Measurements from ENCODE around the gene AKTIP.
"Not testable (repeated sequence)": the region's sequence is repeated elsewhere in the genome, so short reads cannot be mapped to it uniquely, and the experiment has no call there.

Gene AKTIP

GRCh38 chr16:53512795-53513194 lies 9.8 kb upstream of the AKTIP start:
- DNase-seq, result not testable (repeated sequence)

- no peak for DNase-seq
These were observed 8.6 kb upstream of the AKTIP start for GRCh38 chr16:53511403-53512280.

DNA sequence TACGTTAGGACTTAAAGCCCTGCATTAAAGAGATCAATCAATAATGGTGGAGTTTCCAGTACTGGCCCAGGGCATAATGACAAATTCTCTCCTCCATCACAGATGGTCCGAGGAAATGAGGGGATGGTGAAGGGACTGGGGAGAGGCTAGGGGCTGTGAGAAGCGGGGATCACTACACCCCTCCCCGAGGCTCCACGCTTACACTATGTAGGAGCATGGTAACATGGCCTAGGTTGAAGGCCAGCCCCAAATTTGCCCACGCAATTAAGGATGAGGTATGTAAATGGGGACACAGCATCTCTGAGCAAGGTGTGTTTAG lies 8.0 kb upstream of the AKTIP start:
- no peak for DNase-seq

DNA sequence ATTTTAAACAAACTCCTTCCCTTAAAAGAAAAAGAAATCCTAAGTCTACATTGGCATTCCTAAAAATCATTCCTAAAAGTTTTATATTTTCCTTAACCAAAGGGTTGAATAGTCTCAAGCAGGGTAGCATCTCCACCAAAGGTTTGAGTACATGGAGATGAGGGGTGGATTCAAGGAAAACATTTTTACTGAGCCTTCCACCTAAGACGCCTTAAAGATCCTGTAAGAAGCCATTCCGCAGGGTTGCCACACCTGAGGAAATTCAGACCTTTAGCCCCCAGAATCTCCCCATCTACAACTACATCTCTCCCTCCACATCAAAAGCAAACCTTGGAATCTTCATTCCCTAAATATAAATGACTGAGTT lies 7.7 kb upstream of the AKTIP start:
- DNase-seq, result no peak

GRCh38 chr16:53509906-53510703 lies 7.1 kb upstream of the AKTIP start:
- DNase-seq, result no peak

- DNase-seq, result no peak
These were observed 4.6 kb upstream of the AKTIP start for GRCh38 chr16:53507464-53508179.

GRCh38 chr16:53506254-53506653 lies 3.2 kb upstream of the AKTIP start:
- DNase-seq, result no peak

GRCh38 chr16:53504665-53505064 lies 1.7 kb upstream of the AKTIP start:
- no peak for DNase-seq

GRCh38 chr16:53503991-53504663 lies 1.1 kb upstream of the AKTIP start:
- DNase-seq, result no peak

GRCh38 chr16:53503270-53503923 lies 388 bp upstream of the AKTIP start:
- peak; percentile 90 for DNase-seq

DNA sequence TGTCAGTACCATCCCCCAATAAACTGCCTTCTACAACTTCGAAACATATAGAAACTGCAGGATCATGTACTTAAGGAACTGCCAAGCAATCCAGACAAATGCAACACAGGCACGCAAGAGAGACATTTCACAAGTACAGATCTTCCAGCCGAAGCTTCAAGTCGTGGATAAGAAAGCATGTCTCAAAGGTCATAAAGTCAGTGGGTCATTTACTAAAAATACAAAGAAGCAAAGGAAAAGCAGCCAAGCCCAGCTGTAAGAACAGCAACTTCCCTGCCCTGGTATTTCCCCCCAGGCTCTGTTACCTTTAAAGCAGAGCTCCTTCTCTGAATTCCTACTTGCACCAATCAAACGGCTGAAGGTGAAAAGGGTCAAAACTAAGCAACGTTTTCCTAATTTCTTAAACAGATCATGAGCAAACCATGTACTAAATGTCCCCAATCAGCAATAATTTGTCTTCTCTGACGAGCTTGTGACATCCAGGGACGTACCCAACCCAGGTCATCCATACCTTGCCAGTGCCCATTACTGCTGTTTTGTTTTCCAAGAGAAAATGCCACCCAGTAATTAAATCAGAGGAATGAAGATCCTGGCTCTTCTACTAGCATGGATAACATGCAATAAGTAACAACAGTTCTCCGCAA lies 1.7 kb downstream of the AKTIP start:
- no peak for DNase-seq

DNA sequence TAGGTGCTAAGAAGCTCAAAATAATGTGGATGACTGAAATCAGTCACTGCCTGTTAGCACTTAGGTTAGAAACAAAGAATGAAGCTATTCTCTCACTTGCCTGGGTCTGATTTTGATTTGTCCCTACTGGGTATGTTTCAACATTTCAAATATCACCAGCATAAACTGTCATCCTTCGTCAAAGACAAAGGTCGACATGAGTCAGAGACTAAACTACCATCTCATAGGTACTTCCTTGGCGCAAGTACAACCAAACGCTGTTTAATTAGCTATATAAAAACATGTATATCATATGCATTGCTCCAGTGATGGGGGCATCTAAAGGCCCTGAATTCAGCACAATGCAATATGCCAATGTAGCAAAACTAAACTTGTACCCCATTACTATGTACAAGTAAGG lies 4.0 kb downstream of the AKTIP start:
- DNase-seq, result no peak

- no peak for DNase-seq
These were observed 7.7 kb downstream of the AKTIP start for GRCh38 chr16:53495325-53495724.

- no peak for DNase-seq
These were observed 8.4 kb downstream of the AKTIP start for GRCh38 chr16:53494636-53495035.

DNA sequence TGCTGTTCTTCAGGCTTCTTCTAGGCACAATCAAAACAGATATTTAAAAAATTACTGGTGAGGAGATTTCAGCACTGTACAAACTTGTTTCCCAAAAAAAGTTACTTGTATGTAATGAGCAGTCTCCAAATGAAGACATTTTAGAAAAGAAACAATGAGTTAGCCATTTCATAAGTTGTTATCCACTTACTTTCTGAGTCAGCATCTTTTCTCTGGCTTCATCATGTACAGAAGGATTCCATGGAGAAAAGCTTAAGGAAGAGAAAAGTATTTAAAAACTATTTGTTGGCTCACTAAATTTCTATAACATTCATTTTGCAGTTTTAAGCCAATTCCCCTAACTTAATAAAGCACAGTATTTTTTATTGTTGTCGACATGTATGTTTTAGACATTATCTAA lies 10.5 kb downstream of the AKTIP start:
- no peak for DNase-seq

DNA sequence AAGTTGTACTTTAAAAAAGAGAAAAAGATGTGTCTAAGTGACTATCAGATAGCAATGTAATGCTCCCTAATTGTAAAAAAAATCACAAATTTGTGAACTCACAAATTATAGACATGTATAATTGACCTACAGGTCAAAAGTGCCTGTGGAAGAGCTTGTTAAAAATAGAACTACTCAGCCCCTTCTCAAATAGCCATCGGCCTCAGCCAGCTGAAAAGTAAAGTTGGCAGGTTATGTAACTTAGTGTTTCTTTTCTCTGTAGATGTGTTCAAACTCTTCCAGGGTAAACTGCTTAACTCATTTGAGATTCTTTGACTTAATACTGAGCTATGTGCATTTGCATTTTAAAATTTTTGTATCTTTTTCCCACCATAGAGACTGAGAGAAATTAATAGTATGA lies 13.3 kb downstream of the AKTIP start:
- DNase-seq, result no peak

- no peak for DNase-seq
These were observed 16.8 kb downstream of the AKTIP start for GRCh38 chr16:53486230-53486629.

GRCh38 chr16:53484542-53484941 lies 18.5 kb downstream of the AKTIP start:
- no peak for DNase-seq

DNA sequence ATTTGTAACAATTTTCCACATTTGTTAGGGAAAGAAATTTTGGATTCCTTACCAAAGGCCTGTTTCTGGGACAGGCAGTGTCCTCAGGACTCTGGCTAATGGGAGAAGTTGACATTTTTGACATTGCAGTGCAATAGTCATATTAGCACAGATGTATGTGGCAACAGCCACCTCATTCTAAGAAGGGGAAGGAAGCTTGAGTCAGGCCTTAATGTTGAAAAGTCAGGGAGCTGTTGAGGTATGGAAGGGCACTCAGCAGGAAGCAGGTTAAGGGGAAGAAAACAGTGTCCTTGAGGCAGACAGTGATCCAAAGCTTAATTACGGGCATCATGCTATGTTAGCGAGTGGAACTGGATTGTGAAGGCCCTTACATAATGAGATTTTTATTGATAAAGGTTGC lies 20.9 kb downstream of the AKTIP start:
- DNase-seq, result no peak

GRCh38 chr16:53480394-53480793 lies 22.6 kb downstream of the AKTIP start:
- no peak for DNase-seq

GRCh38 chr16:53478965-53479364 lies 24.0 kb downstream of the AKTIP start:
- DNase-seq, result no peak

GRCh38 chr16:53476867-53477266 lies 26.1 kb downstream of the AKTIP start:
- no peak for DNase-seq

Measured in NCI-H187 treated with DMSO at 0.1 percent for 48 hours (cell line).